Gastrocnemius medialis (tissue), 4 donors: ENCODE results near the gene MYO1F.

Source experiments
- POLR2A ChIP-seq, 2 donors: fragments of 450-650 bp; IDR thresholded peaks; one replicate each; pipeline ENCODE4 v1.6.1; 2017; ENCODE audit warnings: antibody characterized with exemption in 2 of 2, mild to moderate bottlenecking in 2 of 2, moderate library complexity in 2 of 2
- TF ChIP-seq, protein P1 (sequence below), 5 experiments: fragments of 450-650 bp in 3 of 5; fragments of 200-600 bp in 2 of 5; sonication (generic) in 2 of 5; IDR thresholded peaks in 4 of 5; conservative IDR thresholded peaks in 1 of 5; 1 replicate in 4 of 5; 2 replicates in 1 of 5; pipeline ENCODE4 v1.5.1; 2016 to 2019; ENCODE audit warnings: antibody characterized with exemption in 5 of 5, mild to moderate bottlenecking in 3 of 5, moderate library complexity in 3 of 5

DNA sequence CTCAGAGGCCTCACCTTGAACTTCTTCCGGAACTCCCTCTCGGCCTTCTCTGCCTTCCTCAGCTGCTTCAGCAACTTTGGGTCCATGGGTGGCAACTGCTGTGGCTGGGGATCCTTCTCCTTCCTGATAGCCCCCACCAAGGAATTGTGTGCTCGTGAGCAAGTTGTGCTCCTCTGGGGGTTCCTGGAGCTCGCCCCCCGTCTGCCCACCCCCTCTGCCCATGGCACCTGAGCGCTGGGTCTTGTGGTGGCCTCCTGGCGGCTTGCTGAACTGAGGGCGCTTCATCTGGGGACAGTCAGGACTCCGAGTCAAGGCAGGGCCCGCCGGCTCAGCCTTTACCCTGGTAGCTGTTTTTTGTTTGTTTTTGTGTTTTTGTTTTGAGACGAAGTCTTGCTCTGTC is 86.4 kb downstream of the MYO1F start:
- no peak for TF ChIP-seq POLR2A (IDR thresholded peaks at IDR 0.05)
- TF ChIP-seq, protein P1, sequence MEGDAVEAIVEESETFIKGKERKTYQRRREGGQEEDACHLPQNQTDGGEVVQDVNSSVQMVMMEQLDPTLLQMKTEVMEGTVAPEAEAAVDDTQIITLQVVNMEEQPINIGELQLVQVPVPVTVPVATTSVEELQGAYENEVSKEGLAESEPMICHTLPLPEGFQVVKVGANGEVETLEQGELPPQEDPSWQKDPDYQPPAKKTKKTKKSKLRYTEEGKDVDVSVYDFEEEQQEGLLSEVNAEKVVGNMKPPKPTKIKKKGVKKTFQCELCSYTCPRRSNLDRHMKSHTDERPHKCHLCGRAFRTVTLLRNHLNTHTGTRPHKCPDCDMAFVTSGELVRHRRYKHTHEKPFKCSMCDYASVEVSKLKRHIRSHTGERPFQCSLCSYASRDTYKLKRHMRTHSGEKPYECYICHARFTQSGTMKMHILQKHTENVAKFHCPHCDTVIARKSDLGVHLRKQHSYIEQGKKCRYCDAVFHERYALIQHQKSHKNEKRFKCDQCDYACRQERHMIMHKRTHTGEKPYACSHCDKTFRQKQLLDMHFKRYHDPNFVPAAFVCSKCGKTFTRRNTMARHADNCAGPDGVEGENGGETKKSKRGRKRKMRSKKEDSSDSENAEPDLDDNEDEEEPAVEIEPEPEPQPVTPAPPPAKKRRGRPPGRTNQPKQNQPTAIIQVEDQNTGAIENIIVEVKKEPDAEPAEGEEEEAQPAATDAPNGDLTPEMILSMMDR (IDR thresholded peaks at IDR 0.05 in 4 of 5, conservative IDR thresholded peaks at IDR 0.05 in 1 of 5) = no peak
